ENCODE data around the gene HOMER2.
A peak's percentile ranks its signal among the peaks of the same experiment; 100 is the strongest.
"Not testable (repeated sequence)": the region's sequence is repeated elsewhere in the genome, so short reads cannot be mapped to it uniquely, and the experiment has no call there.

Gene HOMER2

GRCh38 chr15:82952158-82953081 is at the start of gene HOMER2:
TSS of gene HOMER2 (minus strand) at chr15:82952720. CDS start at chr15:82952535, 185 bp downstream.
- no peak for DNase-seq

GRCh38 chr15:83000672-83001031 is 48.1 kb upstream of the HOMER2 start:
- not testable (repeated sequence) for DNase-seq

DNA sequence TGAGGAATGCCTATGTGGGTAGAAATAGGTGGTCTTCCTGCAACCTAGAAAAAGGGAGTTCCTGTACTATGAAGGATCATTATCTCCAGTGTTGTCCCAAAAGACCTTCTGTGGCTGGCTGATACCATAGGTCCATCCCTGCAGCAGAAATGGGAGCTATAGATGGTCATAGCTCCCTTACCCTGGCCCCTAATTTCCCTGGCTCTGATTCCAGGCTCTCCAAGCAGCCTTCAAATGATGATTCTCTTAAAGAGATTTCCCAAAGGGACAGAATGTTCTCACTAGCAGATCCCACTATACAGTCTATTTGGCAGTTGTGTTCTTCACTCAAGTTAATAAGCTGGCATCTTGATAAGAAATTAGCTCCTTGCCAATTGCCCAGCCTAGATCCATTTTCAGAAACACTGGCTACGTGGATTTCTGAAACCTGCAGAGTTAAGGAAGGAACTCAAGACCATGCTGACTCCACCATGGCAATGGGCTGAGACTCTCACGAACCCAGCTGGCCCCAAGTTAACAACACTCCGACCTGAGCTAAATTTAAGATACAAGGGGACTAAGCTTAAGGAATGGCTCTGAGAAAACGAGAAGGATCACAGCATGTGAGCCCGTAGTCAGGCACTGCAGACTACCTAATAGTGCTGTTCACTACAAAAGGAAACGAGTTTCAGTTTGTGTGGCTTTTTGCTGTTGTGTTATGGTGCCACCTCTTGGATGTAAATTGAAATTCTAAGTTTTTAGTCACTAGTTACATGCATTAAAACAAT is 47.6 kb upstream of the HOMER2 start:
- peak in 1 of 2 donors; percentile 63 for DNase-seq

DNA sequence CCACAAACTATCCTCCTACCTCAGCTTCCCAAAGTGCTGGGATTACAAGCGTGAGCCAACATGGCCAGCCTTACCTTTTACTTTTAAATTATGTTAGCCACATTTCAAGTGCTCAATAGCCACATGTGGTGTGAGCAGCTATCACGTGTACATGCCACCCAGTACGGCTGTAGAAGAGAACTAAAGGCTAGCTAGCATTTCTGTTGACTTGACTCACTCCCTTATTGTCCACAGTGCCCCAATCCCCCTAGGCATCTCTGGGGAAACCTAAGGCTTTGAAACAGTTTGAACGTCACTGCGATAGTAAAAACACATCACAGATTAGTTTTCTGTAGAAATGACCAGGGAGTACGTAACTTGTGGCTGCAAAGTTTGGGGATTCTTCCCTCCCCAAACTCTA is 46.9 kb upstream of the HOMER2 start:
- DNase-seq = no peak

DNA sequence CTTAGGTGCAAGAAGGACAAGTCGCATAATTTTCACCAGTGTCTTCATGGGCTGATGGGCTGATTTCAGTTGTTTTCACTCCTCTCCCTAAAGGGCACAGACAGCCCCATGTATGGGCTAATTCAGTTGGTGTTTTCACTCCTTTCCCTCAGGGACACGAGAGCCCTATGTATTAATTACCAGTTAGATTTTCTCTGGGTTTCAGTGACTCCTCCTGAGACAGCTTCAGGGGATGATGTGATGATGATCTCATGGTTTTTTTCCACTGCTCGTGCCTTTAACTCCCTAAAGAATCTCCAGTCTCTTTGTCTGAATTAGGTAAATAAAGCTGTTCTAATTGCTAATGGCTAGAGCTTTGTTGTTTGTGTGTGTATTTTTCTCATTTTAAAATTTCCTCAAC is 43.4 kb upstream of the HOMER2 start:
- no peak for DNase-seq

DNA sequence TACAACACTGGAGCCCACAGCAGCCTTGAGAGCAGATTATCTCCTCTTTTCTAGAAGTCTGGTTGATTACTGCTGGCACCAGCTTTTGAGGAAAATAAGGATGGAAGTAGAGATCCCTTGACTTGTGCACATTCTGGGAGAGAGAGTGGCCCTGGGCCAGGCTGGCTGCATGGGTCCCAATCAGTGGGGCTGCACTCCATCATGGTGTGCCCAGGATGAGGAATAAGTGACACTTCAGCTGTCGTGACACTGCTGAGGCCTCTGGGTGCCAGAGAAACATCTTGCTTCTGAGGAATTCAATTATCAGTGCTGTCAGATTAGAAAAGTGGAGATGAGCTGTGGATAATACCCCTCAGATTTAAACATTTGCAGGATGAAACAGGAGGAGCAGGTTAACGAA is 42.6 kb upstream of the HOMER2 start:
- no peak for DNase-seq

- DNase-seq = no peak
These were observed 40.6 kb upstream of the HOMER2 start for GRCh38 chr15:82993144-82993543.

GRCh38 chr15:82992436-82992998 is 40.0 kb upstream of the HOMER2 start:
- DNase-seq = no peak

- peak in 1 of 2 donors; percentile 26 for DNase-seq
These were observed 33.9 kb upstream of the HOMER2 start for GRCh38 chr15:82986442-82986780.

- peak; percentile 75 to 94 for DNase-seq
These were observed 33.3 kb upstream of the HOMER2 start, which contains the start of gene RAMAC for GRCh38 chr15:82985688-82986441. TSS of gene RAMAC (plus strand) at chr15:82986210. CDS start at chr15:82989019, 2,809 bp downstream.

DNA sequence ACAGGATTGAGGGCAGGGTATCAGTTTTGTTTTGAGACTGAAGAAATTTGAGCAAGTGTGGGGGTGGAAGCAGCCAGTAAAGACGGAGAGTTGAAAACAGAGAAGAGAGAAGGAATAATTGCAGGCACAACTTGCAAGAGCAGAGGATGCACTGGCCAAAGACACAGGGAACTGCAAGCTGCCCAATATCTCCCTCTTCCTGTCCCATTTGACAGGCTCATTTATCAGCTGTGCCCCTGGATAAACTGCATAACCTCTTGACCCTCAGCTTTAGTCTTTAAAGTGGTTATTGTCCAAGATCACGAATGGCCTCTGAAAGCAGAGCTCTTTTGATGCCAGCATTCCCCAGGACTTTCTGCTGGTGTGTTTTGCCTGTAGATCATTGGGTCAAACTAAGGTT is 28.5 kb upstream of the HOMER2 start:
- DNase-seq = no peak

GRCh38 chr15:82979726-82980125 is 27.2 kb upstream of the HOMER2 start:
- no peak for DNase-seq

DNA sequence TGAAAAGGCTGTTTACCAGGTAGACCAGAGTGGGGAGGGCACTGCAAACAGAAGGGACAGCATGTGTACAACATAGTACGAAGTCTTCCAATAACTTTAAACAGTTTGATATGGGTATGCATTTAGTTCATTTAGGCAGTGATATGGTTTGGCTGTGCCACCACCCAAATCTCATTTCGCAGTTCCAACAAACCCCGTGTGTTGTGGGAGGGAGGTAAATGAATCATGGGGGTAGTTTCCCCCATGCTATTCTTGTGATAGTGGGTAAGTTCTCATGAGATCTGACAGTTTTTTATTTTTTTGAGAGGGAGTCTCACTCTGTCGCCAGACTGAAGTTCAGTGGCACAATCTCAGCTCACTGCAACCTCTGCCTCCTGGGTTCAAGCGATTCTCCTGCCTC is 25.9 kb upstream of the HOMER2 start:
- DNase-seq = no peak

DNA sequence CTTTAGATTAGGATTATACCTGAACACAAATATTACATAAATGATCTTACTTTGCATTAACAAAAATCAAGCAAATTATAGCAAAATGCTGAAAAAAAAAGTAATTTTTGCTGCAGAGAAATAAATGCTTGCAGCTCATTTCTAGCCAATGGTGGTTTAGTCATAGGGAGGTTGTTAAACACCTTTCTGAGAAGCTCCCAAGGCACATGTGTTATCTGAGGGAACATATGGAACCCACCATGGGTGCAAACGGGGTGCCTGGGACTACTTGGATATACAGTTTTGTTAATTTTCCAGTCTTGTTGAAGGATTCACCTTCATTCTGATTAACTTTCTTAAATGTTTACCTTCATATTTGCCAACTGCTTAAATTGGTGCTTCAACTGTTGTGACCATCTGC is 24.6 kb upstream of the HOMER2 start:
- DNase-seq = no peak

DNA sequence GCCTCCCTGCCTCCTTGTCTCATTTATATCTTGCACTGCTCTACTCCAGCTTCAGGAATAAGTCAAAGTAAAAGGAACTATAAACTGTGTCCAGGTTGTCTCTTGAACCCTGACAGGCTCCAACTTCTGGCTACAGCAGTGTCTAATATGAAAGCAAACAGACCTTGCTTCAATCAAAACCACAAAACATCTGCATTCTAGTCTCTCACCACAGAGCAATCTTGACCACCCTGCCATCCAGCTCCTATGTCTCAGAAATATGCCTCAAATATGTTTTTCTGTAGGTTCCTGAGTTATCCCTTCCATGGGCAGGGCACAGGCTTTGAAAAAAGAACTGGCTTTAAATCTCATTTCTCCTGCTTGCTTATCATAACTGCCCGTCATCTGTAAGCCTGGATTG is 20.5 kb upstream of the HOMER2 start:
- DNase-seq = no peak

DNA sequence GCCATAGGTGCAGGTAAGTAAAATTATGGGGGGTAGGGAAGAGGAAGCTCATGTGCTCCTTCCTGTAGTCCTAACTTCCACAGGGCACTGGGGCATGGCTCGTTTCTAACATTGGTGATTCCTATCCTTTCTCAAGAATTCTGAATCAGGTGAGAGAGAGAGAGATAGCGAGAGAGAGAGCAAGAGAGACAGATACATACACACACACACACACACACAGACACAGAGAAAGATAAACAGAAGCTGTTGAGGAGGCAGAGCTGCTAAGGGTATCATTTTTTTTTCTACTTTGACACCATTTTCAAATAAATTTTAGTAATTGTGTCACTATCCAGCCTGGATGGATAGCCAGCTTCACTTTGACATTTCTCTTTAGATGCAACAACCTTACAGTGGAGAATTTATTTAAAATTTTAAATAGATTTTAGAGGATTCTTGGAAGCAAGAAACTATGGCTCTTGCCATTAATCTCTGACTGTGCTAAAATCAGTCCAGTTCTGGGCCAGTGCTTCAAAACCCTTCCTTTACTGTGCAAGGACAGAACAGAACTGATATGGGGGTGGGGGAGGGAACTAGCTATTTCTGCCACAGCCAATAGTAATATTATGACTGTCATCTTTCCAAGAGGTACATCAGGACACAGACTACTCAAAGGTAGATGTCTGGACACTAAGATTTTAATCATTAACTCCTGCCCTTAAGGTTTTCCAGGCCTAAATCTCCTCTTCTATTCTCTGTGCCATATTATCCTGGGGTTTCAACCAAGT is 18.9 kb upstream of the HOMER2 start:
- DNase-seq = no peak

GRCh38 chr15:82970696-82971095 is 18.2 kb upstream of the HOMER2 start:
- DNase-seq = no peak

DNA sequence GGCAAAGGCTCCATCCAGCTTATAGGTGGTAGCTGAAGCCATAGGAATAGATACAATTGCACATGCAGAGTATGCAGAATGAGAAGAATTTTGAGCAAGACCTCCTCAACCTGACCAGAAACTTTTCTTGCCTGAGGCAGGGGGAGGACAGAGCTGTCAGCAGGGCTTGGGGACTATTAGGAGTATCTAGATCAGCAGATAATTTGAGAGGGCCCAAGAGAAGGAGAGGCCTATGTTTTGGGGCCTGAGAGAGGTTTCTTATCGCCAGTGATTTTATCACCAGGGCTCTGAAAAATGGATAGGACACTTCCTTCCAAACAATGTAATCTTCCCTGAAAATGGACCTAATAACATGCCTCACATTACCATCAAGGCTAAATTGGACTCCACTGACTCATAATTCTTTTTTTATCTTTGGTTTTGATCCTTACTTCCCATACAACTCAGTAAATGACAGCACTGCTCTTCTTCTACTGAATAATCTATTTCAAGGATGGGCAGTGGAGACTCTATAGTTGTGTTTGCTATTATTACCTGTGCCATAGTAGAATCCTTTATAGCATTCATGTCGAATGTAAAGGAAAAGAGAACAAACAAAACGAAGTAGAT is 17.7 kb upstream of the HOMER2 start:
- DNase-seq = no peak

DNA sequence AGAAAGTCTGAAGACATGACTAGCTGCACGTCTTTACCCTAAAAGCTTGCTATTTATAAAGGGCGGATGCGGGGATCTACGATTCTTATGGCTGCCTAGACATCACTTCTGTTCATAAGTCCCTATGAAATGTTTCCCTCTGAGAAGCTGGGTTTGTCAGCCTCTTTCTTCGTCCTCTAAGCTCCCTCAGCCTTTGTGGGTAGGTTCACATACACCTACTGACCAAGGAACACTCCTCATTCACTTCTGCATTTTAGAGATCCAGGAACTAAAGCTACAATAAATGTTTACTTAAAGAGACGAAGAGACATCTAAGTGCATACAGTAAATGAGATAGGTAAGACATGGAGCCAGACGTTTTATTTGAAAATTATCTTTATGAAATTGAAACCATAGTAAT is 16.8 kb upstream of the HOMER2 start:
- no peak for DNase-seq

GRCh38 chr15:82968066-82968465 is 15.5 kb upstream of the HOMER2 start:
- DNase-seq = no peak

DNA sequence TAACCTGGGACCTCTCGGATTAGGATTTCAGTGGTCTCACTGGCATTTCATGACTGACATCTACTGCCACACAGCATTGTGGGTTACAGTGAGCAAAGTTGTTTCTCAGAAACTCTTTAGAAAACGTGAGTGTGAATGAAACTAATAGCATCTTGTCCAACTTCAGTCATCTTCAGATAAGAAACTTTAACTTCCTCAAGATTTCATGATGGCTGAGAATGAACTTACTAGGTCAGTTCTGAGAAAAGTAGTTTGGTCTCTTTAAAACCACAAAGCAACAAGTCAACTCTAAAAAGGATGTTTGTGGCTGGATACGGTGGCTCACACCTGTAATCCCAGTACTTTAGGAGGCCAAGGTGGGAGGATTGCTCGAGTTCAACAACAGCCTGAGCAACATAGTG is 14.2 kb upstream of the HOMER2 start:
- no peak for DNase-seq

GRCh38 chr15:82964890-82965289 is 12.4 kb upstream of the HOMER2 start:
- DNase-seq = no peak

Data from bone marrow (tissue), 2 donors.